GM10266 (cell line): Measurements from ENCODE around the gene NBAS.

ENCODE experiments used
- DNase-seq: peaks from one replicate; pipeline ENCODE4 v3.0.0; 2012; ENCODE audit errors: extremely low spot score
- CTCF ChIP-seq: IDR thresholded peaks from 2 replicates; pipeline ENCODE4 v1.5.1; 2012; ENCODE audit warnings: mild to moderate bottlenecking, low read depth; ENCODE audit not compliant: control insufficient read depth, insufficient read depth; ENCODE audit errors: missing control alignments

Gene NBAS

GRCh38 chr2:15605721-15606120 lies 44.6 kb upstream of the NBAS start:
- no peak for DNase-seq
- no peak for TF ChIP-seq CTCF

GRCh38 chr2:15603948-15604347 lies 42.8 kb upstream of the NBAS start:
- no peak for TF ChIP-seq CTCF
- DNase-seq = no peak

GRCh38 chr2:15603044-15603765 lies 42.1 kb upstream of the NBAS start:
- DNase-seq = no peak
- no peak for TF ChIP-seq CTCF

- no peak for TF ChIP-seq CTCF
- DNase-seq = no peak
These were observed 41.3 kb upstream of the NBAS start for GRCh38 chr2:15602393-15602792.

- DNase-seq = no peak
- TF ChIP-seq CTCF = no peak
These were observed 40.5 kb upstream of the NBAS start for GRCh38 chr2:15601681-15602080.

- TF ChIP-seq CTCF = no peak
- DNase-seq = no peak
These were observed 38.9 kb upstream of the NBAS start for GRCh38 chr2:15599994-15600393.

GRCh38 chr2:15596968-15597367 lies 35.8 kb upstream of the NBAS start:
- no peak for DNase-seq
- no peak for TF ChIP-seq CTCF
